Lower lobe of right lung (tissue), 2 donors: ENCODE results near the gene EFCC1. TPM values are rescaled to one million over a fixed set of nuclear protein-coding genes. Genes with fewer than 3 reads are reported as not detected.

Experiments used
- ATAC-seq, 2 donors: fragments of 200-7000 bp; cut with Tn5 transposase; one replicate each; pipeline ENCODE4 v1.9.1; 2020 to 2022; ENCODE audit warnings: mild to moderate bottlenecking in 2 of 2, moderate library complexity in 2 of 2
- DNase-seq: peaks from one replicate; pipeline ENCODE4 v3.0.0-alpha.2; 2020
- H3K27ac ChIP-seq: fragments of 200-600 bp; one replicate; pipeline ENCODE4 v1.8.0; 2022
- H3K27me3 ChIP-seq: fragments of 200-600 bp; one replicate; pipeline ENCODE4 v1.8.0; 2022; ENCODE audit warnings: low read depth
- H3K36me3 ChIP-seq: fragments of 200-600 bp; one replicate; pipeline ENCODE4 v1.8.0; 2022; ENCODE audit warnings: mild to moderate bottlenecking
- H3K4me1 ChIP-seq: fragments of 200-600 bp; one replicate; pipeline ENCODE4 v1.8.0; 2022
- H3K4me3 ChIP-seq: fragments of 200-600 bp; one replicate; pipeline ENCODE4 v1.8.0; 2022; ENCODE audit warnings: mild to moderate bottlenecking
- H3K9me3 ChIP-seq: fragments of 200-600 bp; one replicate; pipeline ENCODE4 v1.8.0; 2022
- intact Hi-C: fragments of 100-400 bp; cut with DNase I; formaldehyde crosslinking; loops from one replicate; pipeline ENCODE4 v1.11.0; 2022
- total RNA-seq: library from RNA; stranded (reverse); fragmentation: NEBNext Ultra II Directional; extraction: Animal tissue kit (Norgen Biotek cat#: 25700); gene quantifications from one replicate; pipeline ENCODE4 v1.2.1, GENCODE V29; 2021
- TF ChIP-seq, protein P1 (sequence below): fragments of 200-600 bp; IDR thresholded peaks from one replicate; pipeline ENCODE4 v1.8.0; 2022; ENCODE audit warnings: antibody characterized with exemption, mild to moderate bottlenecking
- donor health status: DM: no; HTN: yes; CAD: no; lungs with severe emphysema.

Gene EFCC1
- total RNA-seq, 1 donor from 2014 or later, result 12.1 TPM

DNA sequence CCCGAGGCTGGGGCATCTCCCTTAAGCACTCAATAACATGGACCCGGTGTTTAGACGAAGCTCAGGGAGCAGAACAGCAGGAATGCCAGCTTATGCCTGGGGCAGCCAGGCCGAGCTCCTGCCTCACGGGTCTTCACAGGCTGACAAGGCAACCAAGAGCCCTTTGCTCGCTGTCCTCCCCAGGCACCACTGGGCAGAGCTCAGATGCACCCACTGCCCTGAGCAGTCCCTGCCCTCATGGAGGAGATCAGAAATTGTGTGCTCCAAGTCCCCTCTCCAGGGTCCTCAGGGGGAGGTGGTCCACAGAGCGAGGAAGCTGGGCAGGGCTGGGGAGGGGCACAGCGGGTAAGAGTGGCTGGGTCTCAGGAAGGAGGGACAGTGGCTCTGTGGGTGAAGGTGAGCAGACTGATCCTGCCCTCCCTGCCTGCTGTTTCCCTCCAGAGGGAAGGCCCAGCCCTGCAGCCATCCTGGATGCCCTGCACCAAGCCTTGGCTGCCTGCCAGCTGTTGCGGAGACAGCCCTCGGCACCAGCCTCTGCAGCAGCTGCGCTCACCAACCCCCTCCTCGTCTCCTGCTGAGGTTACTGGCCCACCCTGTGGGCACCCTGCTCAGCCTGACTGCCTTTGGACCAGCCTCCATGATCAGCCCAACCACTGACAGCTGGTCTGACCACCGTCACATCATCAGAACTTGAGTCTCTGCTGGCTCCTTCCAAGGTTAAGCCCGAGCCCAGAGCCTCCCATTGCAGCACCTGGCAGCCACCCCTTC is 38.4 kb downstream of the EFCC1 start:
- Histone ChIP-seq H3K27me3 (no peaks in the 10 kb centered on the region), H3K27ac (no peak overlapping the region), H3K4me3 (no peak overlapping the region), H3K9me3 (no peaks in the 10 kb centered on the region), H3K4me1 (no peaks in the 10 kb centered on the region), H3K36me3 (peaks cover 5% of the 10 kb centered on the region)
- TF ChIP-seq, protein P1, sequence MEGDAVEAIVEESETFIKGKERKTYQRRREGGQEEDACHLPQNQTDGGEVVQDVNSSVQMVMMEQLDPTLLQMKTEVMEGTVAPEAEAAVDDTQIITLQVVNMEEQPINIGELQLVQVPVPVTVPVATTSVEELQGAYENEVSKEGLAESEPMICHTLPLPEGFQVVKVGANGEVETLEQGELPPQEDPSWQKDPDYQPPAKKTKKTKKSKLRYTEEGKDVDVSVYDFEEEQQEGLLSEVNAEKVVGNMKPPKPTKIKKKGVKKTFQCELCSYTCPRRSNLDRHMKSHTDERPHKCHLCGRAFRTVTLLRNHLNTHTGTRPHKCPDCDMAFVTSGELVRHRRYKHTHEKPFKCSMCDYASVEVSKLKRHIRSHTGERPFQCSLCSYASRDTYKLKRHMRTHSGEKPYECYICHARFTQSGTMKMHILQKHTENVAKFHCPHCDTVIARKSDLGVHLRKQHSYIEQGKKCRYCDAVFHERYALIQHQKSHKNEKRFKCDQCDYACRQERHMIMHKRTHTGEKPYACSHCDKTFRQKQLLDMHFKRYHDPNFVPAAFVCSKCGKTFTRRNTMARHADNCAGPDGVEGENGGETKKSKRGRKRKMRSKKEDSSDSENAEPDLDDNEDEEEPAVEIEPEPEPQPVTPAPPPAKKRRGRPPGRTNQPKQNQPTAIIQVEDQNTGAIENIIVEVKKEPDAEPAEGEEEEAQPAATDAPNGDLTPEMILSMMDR, result no peak
- intact Hi-C loops, result loop anchor here (10.0 kb wide), 1 partner anchor 65 kb away; no protein-coding TSS in a partner anchor
- ATAC-seq (peak; percentile 11 to 23), DNase-seq (no peak)

DNA sequence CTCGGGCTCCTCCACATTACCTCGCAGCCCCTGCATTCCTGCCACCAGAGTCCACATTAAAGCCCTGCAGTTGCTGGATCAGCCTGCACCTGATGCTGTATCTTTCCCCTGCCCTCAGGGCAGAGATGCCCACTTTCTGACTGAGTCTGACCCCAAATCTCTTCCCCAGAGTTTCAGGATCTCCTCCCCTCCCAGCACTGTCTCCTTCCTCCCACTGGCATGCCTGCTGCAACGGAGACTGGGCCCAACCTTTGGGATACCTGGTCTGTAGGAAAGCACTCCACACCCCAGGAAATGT is 38.9 kb downstream of the EFCC1 start:
- TF ChIP-seq, protein P1, result no peak
- DNase-seq (no peak), ATAC-seq (no peak)
- intact Hi-C loops, result loop anchor here (10.0 kb wide), 1 partner anchor 65 kb away; no protein-coding TSS in a partner anchor
- H3K9me3 ChIP-seq, result no peaks in the 10 kb centered on the region
- H3K36me3 ChIP-seq, result peaks cover 5% of the 10 kb centered on the region
- no peak overlapping the region for H3K27ac ChIP-seq
- no peak overlapping the region for H3K4me3 ChIP-seq
- H3K27me3 ChIP-seq, result no peaks in the 10 kb centered on the region
- H3K4me1 ChIP-seq, result no peaks in the 10 kb centered on the region

DNA sequence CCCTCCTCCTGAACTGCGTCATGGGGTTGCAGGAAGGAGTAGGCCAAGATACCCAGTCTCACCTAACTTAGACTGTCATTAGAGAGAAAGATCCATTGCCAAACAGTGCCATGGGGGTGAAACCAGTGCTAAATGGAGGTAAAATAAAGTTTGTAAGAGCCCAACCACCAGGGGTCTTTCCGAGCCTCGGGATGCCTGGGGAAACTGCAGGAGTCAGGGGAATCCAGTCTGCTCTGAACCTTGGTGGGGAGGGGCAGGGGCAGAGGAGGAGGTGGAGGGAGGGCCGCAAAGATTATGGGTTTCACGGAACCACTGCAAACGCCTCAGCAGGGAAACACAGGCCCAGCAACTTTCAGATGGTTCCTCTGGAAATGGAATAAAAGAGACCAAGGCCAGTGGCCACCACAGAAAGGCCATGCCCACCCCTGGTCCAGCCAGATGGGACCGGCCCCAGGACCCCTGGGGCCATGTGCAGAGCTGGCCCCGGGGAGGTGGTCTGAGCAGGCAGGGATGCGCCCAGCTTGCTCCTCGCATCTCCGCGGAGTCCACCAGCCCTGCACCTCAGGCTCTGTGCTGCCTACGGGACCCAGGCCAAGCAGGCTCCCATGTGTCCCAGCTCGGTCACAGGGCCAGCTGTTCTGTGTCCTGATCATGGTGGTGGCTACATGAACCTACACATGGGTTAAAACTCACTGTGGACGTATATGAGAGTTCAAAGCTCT is 39.6 kb downstream of the EFCC1 start:
- ATAC-seq, result no peak
- Histone ChIP-seq H3K4me1 (peaks cover 5% of the 10 kb centered on the region), H3K4me3 (no peak overlapping the region), H3K9me3 (no peaks in the 10 kb centered on the region), H3K27ac (no peak overlapping the region), H3K27me3 (no peaks in the 10 kb centered on the region), H3K36me3 (no peaks in the 10 kb centered on the region)
- DNase-seq, result no peak
- TF ChIP-seq, protein P1, result no peak
- intact Hi-C loops, result loop anchor here (10.0 kb wide), 1 partner anchor 66 kb away; no protein-coding TSS in a partner anchor

- H3K4me1 ChIP-seq, result peaks cover 12% of the 10 kb centered on the region
- TF ChIP-seq, protein P1, result no peak
- no peaks in the 10 kb centered on the region for H3K36me3 ChIP-seq
- peak overlapping the region; percentile 44 for H3K4me3 ChIP-seq
- H3K27me3 ChIP-seq, result peaks cover 6% of the 10 kb centered on the region
- DNase-seq (no peak), ATAC-seq (peak; percentile 81 to 86)
- no peaks in the 10 kb centered on the region for H3K9me3 ChIP-seq
- H3K27ac ChIP-seq, result no peak overlapping the region
- intact Hi-C loops, result loop anchor here (10.0 kb wide), 1 partner anchor 71 kb away; no protein-coding TSS in a partner anchor
Measured at GRCh38 chr3:129045675-129046036, 44.6 kb downstream of the EFCC1 start.

DNA sequence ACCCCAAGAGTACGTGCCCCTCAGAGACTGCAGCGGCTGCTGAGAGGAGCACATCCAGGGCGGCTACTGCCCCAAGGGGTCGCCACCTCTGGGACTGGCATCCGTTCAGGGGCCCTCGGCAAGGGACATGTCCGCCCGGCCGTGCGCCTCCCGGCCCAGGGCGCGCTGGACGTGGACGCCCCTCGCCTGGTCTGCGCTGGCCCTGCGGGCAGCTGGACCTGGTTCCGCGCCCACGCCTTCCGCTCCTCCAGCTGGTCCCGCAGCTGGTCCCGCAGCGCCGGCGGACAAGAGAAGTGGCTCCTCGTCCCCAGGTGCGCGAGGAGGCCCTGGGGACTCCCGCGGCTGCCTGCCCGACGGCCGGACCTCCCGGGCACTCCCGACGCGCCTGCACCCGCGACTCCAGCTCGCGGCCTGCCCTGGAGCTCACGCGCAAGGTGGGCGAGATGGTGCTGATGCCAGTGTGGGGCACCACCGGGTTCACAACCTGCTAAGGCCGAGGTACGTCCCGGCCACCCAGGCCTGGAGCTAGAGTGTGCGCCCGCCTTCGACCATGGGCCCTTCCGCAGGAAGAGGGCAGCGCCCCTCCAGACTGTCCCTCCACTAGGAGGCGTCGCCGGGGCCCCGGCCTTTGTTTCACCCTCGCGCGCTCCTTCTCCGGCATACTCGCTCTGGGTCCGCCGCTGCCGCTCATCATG is 45.1 kb downstream of the EFCC1 start:
- DNase-seq, result no peak
- Histone ChIP-seq H3K4me3 (peak overlapping the region; percentile 44), H3K4me1 (peaks cover 13% of the 10 kb centered on the region), H3K36me3 (no peaks in the 10 kb centered on the region), H3K9me3 (no peaks in the 10 kb centered on the region), H3K27ac (no peak overlapping the region), H3K27me3 (peaks cover 6% of the 10 kb centered on the region)
- intact Hi-C loops, result loop anchor here (10.0 kb wide), 1 partner anchor 71 kb away; no protein-coding TSS in a partner anchor
- peak; percentile 39 to 43 for ATAC-seq
- TF ChIP-seq, protein P1, result no peak
